CD4-positive, alpha-beta T cell treated with Interleukin-17A for 1 hour (primary cell): ENCODE results near the gene ASGR1.

Experiments
- DNase-seq: peaks from one replicate; pipeline ENCODE4 v3.0.0-alpha.2; 2020

Gene ASGR1, protein sequence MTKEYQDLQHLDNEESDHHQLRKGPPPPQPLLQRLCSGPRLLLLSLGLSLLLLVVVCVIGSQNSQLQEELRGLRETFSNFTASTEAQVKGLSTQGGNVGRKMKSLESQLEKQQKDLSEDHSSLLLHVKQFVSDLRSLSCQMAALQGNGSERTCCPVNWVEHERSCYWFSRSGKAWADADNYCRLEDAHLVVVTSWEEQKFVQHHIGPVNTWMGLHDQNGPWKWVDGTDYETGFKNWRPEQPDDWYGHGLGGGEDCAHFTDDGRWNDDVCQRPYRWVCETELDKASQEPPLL

DNA sequence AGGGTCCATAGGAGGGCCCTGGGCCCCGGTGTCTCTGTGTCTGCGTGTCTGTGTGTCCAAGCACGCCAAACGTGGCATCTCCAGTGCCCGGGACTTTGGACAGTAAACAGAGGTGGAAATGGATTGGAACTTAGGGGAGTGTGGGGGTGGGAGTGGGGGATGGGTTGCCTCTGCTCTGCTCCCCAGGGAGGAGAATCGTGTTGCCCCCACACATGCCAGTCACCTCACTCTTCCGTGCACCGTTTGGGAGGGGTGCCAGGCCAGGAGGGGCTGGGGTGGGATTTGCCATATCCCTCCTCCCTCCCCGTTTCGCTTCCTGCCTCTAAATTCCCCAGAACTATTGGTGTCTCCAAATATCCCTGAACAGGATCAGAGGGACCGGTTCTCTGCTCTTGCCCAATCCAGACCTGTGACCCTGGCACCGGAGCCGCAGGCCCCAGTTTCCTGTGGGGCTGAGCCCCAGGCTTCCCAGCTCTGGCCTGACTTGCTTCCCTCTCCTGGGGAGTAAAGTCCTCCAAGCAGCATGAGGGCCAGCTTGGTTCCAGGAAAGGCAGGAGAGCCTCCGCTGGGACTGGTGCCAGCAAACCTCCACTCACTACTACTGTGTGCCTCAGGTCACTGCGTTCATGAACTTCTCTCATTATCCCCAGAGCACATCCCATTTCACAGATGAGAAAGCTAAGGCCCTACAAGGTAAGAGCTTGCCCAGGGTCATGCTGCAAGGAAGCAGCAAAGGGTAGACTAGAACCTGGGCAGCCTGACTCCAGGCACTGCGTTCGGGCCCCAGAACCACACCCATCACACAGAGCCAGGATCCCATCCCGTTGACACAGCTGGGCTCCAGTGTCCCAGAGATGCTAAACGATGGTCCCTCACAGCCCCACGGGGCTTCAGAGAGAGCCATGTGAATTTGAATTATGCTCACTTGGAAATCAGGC lies at the start of gene ASGR1:
Gene ASGR1 (minus strand): TSS at position 54 of the 938 bp plus-strand sequence. CDS start 807 bp downstream, outside the sequence.
- DNase-seq: no peak

DNA sequence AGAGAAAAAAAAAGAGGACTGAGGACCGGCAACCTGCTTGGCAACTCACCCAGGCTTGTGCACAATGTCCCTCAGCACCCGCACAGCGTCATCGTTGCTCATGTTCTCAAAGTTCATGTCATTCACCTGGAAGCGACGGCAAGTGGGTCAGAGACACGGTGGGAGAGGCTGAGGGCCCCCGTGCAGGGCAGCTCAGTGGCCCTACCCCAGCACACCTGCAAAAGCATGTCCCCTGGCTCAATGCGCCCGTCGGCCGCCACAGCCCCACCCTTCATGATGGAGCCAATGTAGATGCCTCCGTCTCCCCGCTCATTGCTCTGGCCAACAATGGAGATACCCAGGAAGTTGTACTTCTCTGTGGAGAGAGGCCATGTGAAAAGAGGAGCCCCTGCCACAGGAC lies 49.8 kb upstream of the ASGR1 start:
- DNase-seq: no peak

DNA sequence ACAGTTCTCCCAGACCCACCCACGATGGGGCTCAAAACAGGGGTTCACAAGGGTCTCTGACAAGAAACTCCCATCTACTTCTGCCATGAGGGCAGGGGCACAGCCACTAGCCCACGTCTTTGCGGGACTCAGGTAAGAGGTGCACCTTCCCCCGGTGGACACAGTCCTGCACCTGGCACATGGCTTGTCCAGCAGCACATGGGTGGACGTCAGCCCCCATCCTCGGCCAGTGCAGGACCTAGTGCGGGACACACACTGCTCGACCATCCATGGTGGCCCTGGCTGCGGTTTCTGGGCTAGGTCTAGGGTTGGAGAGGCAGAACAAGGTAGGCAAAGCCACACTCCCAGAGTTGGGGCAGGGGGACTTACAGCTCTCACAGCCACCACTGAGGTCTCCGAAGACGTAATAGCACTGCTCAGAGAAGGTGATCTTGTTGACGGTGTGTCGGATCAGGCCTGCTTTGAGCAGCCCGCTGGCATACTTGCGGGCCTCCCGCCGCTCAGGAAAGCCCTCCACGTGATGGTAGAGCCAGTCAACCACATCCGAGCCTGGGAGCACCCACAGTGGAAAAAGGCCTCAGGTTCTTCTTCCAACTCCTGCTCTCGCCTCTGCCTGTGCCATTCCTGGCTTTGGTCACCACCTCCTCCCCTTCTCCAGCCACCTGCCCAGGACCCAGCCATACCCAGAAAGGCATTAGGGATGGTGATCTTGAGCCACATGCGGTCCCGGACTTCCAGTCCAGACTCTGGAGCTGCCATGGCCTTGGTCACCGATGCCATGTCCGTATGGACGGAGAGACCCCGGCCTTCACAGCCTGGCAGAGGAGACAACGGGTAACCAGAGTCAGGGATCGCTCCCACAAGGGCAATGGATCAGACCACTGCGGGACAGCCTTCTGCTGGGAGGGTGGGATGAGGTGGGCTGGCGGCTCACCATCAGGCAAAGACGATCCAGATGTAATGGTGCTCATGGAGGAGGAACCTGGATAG lies 47.8 kb upstream of the ASGR1 start:
- DNase-seq: no peak

DNA sequence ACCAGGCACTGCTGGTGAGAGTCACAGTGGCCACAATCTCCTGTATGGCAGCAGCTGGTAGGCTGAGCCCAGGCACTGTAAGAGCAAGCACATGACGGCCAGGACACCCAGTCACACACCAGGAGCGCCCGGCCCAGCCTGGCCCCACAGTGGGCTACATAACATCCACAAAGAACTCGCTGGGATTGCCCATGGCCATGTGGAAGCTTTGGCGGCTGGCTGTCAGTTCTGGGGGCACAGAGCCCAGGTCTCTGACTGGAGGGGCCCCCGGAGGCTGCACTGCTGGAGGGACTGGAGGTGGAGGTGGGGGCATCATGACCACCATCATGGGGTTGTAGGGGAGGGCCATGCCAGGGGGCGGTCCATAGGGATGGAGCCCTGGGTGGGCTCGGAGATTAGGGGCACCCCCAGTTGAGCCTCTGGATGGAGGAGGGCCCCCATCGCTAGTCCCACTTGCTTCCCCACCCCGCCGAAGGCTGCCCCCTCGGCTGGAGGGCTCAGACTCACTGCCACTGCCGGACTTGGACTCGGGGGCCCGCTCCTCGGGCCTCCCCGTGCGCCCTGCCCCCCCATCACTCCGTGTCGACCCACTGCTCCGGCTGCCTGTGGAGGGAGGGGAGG lies 46.7 kb upstream of the ASGR1 start:
- DNase-seq: no peak

DNA sequence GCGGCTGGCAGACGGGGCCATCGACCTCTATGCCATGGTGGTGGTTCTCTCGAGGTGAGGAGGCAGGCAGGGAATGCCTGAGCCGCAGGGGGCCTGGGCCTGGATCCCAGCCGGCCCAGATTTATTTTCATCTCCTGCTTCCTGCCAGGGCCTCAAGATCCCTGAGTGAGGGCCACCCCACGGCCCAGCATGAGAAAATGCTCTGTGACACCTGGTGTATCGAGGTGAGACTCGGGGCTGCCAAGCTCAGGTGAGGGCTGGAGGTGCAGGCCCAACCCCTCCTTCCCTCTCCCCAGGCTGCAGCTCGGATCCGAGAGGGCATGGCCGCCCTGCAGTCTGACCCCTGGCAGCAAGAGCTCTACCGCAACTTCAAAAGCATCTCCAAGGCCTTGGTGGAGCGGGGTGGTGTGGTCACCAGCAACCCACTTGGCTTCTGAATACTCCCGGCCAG lies 45.5 kb upstream of the ASGR1 start:
- DNase-seq: no peak

DNA sequence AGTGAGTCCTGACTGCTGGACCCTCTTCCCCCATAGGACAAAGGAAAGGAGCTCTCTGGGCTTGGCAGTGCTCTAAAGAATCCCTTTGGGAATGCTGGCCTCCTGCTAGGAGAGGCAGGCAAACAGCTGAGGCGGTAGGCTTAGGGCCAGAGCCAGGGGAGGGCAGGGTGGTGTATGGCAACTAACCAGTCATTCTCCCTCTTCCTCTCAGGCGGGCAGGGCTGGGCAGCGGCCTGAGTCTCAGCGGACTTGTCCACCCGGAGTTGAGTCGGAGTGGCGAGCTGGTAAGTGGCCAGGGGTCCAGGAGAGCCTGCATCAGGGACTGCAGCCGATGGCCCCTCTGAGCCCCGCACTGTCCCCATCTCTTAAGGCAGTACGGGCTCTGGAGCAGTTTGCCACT lies 44.9 kb upstream of the ASGR1 start:
- no peak for DNase-seq

DNA sequence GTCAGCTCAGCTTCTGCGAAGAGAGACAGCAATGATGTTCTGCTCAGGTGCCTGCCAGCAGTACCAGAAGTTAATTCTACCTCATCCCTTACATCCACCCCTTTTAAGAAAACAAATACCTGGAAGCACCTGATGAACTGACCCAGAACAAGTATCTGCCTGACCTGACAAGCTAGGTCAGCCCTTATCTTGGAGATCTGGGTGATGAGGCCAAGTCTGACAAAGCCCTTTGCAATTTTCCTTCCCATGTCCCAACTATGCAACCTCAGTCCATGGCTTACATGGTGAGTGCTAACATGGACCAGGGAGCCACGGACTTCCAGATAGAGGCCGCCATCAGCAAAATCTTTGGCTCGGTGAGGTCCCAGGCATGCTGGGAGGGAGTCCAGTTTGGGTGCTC lies 44.2 kb upstream of the ASGR1 start:
- no peak for DNase-seq

DNA sequence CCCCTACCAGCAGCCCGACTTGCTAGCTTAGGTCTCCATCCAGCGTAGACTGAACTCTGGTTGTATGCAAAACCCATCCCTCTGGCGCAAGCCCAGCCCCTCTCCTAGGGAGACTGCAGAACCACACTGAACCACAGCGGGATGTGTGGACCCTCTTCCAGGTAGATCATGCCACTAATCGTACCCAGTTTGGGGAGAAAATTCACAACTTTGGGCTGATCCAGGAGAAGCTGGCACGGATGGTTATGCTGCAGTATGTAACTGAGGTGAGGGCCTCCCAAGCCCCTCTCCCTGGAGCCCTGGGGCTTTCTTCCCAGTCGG lies 43.8 kb upstream of the ASGR1 start:
- DNase-seq: no peak

DNA sequence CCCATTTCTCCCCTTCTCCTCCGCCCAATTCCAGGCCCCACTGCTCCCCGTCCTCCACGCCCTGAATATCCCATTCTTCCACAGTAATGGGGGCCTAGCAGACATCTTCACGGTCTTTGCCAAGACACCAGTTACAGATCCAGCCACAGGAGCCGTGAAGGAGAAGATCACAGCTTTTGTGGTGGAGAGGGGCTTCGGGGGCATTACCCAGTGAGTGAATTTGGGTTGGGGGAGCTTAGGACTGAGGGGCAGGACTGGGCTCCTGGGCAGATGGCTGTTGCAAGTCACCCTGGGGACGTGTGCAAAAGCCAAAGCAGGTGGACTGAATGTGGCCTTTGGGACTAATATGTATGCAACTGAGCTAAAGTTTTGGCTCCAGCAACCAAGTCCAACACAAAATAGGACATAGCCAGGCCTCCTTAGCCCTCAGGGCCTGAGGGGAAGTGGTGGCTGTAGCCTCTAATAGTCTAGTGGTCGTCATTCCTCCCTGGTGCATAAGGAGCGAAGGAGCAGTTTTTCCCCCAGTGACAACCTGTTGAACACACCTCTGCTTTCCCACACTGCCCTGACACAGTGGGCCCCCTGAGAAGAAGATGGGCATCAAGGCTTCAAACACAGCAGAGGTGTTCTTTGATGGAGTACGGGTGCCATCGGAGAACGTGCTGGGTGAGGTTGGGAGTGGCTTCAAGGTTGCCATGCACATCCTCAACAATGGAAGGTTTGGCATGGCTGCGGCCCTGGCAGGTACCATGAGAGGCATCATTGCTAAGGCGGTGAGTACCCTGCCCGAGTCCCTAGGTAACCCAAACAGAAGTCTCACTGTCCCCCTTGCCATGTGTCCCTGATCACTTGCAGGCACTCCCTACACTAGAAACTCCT lies 43.2 kb upstream of the ASGR1 start:
- DNase-seq: no peak

DNA sequence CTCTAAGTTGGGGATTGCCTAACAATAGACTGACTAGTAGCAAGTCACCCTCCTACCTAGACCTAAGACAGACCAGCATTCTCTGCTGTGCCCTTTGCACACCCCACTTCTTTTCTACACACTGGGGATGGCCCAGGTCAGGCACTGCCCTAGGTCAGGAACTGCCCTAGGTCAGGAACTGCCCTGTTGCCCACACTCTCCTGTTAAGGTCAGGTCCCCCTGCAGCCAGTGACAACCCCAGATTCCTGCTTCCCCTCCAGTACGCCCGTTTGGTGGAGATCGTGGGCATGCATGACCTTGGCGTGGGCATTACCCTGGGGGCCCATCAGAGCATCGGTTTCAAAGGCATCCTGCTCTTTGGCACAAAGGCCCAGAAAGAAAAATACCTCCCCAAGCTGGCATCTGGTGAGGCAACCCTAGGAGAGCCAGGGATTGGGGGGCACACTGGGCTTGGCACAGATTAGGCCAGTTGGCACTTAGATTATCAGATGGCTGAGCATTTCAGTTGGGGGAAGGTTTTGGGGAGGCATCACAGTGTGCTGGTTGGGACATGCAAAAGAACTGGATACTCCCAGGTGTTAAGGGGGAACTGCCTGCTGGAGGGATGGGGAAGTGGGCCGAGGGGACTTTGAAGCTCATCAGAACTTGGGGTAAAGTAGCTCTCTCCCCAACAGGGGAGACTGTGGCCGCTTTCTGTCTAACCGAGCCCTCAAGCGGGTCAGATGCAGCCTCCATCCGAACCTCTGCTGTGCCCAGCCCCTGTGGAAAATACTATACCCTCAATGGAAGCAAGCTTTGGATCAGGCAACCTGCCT lies 42.3 kb upstream of the ASGR1 start:
- no peak for DNase-seq

DNA sequence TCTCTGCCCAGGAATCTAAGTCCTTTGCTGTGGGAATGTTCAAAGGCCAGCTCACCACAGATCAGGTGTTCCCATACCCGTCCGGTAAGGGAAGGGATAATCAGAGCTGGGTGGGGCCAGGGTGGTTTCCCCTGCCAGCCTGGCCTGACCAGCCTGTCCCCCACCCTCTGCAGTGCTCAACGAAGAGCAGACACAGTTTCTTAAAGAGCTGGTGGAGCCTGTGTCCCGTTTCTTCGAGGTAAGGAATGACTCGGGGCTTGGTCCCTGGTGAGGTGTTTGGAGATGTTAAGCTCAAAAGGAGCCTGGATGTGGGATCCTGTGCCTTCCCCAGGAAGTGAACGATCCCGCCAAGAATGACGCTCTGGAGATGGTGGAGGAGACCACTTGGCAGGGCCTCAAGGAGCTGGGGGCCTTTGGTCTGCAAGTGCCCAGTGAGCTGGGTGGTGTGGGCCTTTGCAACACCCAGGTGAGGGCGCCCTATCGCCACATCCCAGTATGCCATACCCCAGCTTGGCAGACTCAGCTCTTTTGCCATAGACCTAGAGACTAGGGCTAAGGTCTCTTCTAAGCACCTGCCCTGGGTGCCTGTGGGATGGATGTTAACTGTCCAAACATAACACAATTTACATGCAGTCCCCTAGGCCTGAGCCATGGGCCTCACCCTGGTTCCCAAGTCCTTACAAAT lies 41.6 kb upstream of the ASGR1 start:
- DNase-seq: peak; percentile 71

DNA sequence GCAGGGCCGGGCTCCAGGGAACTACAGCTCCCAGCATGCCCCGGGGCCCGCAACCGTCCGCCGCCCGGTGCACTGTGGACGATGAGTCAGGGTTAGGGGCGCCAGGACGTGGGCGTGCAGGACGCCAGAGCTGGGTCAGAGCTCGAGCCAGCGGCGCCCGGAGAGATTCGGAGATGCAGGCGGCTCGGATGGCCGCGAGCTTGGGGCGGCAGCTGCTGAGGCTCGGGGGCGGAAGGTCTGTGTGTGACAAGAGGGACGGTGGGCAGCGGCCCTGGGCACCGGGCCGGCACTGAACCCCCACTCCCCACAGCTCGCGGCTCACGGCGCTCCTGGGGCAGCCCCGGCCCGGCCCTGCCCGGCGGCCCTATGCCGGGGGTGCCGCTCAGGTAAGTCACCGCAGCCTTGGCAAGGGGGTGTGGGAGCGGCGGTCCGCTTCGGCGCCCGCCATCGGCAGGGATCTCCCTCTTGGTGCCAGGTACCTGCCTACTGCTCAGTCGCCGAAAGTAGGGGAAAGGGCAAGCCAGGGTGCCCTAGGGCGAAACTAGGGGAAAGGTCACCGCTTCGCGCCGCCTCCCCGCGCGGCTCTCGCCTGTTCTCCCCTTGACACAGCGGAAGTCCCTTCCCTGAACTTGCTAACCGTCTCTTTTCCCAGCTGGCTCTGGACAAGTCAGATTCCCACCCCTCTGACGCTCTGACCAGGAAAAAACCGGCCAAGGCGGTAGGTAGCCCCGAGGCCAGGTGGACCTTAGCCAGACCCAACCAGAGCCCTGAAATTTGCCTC lies 40.8 kb upstream of the ASGR1 start, which contains the start of the genes ACADVL and DLG4:
Gene ACADVL (plus strand): TSS at position 127 of the 781 bp plus-strand sequence. CDS start 47 bp downstream, at position 174.
Gene DLG4 (minus strand): TSS at position 25 of the 781 bp plus-strand sequence.
- peak; percentile 81 for DNase-seq

DNA sequence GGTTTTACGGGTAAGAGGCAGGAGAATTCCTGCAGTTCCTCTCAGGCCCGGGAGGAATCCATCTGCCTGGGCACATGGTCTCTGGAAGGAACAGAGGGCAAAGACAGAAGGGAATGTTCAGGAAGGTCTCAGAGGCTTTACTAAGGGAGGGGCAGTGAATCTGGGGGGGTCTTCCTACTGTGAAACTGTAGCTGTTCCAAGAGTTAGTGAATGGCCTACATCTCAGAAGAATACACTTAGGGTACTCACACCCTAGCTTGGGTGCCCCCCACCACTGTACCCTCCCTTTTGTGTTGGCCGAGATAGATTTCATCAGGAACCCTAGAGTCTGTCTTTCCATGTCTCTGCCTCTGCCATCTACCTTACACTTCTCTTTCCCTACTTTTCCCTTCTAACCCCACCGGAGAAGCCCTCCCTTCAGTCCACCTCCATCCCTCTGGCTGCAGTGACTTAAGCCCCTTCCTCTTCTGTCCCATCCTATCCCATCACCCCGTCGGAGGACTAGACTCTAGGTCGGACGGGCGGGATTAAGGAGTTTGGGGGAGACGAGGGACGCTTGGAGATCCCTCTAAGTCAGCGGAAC lies 40.1 kb upstream of the ASGR1 start:
- DNase-seq: no peak

DNA sequence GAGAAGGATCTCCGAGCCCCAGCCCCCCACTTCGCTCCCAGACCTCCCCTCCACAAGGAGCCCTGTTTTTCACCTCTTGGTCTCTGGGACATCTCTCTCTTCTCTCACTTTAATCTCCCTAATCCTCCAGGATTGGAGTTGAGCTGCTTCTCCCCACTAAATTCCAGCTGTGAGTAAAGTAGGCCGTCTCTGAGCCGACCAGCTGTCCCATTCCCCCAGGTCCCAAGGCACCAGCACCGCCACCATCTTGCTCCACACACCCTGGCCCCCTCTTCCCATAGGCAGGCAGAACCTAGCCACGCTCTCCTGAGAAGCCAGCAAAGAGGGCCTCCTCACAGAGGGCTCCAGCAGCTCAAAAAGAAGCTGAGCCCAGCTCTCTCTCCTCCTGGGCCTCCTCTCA lies 39.6 kb upstream of the ASGR1 start:
- DNase-seq: no peak

DNA sequence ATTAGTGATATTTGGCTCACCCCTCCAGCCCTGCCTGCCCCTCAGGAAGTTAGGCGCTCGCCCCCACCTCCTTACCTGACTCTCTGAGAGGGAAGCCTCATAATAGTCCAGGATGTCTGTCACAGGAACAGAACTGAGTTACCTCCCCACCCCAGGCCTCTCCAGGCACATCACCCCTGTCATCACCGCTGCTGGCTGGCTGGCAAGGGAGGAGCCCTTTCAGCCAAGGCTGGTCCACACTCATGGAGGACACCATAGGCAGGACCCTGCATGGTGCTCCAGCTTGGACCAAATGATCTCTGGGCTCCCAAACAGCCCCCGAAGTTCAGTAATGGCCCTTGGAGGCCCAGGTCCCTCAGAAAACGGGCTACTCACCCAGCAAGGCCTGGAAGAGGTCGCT lies 39.0 kb upstream of the ASGR1 start:
- DNase-seq: no peak

DNA sequence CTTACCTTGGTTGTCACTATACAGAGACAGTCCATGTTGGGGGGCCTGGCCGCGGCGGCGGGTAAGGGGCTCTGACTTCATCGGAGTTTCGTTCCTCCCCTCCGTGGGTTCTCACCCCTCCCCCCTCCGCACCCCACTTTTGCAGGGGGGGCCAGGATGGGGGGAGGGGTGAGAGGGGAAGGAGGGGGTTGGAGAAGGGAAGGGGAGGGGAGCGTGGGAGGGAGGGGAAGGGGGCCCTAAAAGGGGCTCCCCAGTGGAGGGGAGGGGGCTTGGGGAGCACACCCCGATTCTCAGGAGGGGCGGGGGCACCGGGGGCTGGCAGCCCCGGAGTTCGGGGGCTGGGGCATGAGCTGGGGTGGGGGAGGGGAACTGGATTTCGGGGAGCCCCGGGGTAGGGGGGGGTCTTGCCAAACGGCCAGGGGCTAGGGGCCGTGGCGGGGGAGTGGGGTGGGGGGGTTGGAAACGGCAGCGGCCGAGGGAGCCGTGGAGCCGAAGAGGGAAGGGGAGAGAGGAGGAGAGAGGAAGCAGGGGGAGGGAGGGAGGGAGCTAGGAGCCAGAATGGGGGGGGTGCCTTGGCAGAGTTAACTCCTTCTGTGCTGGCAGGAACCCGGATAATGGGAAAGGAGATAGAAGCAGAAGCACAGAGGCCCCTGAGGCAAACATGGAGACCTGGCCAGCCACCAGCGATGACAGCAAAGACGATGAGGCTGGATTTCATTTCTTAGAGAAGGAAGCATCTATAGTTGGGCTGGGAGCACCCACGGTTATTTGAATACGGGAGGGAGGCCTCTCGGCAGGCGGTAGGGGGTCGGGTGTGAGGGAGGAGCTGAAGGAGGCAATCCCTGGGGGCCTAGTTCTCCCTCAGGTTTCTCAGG lies 38.2 kb upstream of the ASGR1 start:
- DNase-seq: peak; percentile 34
